Endodermal cell (in vitro differentiated cells): Measurements from ENCODE around the gene BEND6. TPM values are rescaled to one million over a fixed set of nuclear protein-coding genes. Genes with fewer than 3 reads are reported as not detected.

Source experiments
- DNase-seq: peaks from one replicate; pipeline ENCODE4 v3.0.0-alpha.2; 2017
- H3K27ac ChIP-seq: 2 replicates; pipeline ENCODE4 v1.5.1; 2013; ENCODE audit warnings: mild to moderate bottlenecking, low read depth, low read length, moderate library complexity
- H3K27me3 ChIP-seq: 2 replicates; pipeline ENCODE4 v1.6.1; 2013; ENCODE audit warnings: mild to moderate bottlenecking, low read length, moderate library complexity; ENCODE audit not compliant: insufficient read depth, control insufficient read depth, poor library complexity, severe bottlenecking
- H3K36me3 ChIP-seq: 2 replicates; pipeline ENCODE4 v1.7.0; 2013; ENCODE audit warnings: mild to moderate bottlenecking, low read length, moderate library complexity; ENCODE audit not compliant: control insufficient read depth, insufficient read depth
- H3K4me1 ChIP-seq: one replicate; pipeline ENCODE4 v1.7.0; 2013; ENCODE audit warnings: low read length; ENCODE audit not compliant: control insufficient read depth, insufficient read depth
- H3K4me3 ChIP-seq: 2 replicates; pipeline ENCODE4 v1.5.1; 2013; ENCODE audit warnings: mild to moderate bottlenecking, low read length, moderate library complexity
- H3K9ac ChIP-seq: 2 replicates; pipeline ENCODE4 v1.6.1; 2013; ENCODE audit warnings: mild to moderate bottlenecking, low read length, moderate library complexity; ENCODE audit not compliant: poor library complexity, severe bottlenecking; ENCODE audit errors: extremely low read depth
- H3K9me3 ChIP-seq: 2 replicates; pipeline ENCODE4 v1.6.1; 2013; ENCODE audit warnings: mild to moderate bottlenecking, low read length, moderate library complexity; ENCODE audit not compliant: control insufficient read depth
- H3K27ac Mint-ChIP-seq: 2 replicates; pipeline ENCODE4 v1.8.0; 2020; ENCODE audit warnings: mixed read lengths
- H3K27me3 Mint-ChIP-seq: 2 replicates; pipeline ENCODE4 v1.8.0; 2021; ENCODE audit warnings: mild to moderate bottlenecking, mixed read lengths; ENCODE audit not compliant: insufficient read depth
- H3K36me3 Mint-ChIP-seq: 2 replicates; pipeline ENCODE4 v1.8.0; 2020; ENCODE audit warnings: low read depth, mixed read lengths
- H3K4me1 Mint-ChIP-seq: 2 replicates; pipeline ENCODE4 v1.8.0; 2020; ENCODE audit warnings: mixed read lengths
- H3K4me3 Mint-ChIP-seq: 2 replicates; pipeline ENCODE4 v1.8.0; 2020; ENCODE audit warnings: mild to moderate bottlenecking, moderate library complexity, mixed read lengths
- H3K9me3 Mint-ChIP-seq: 2 replicates; pipeline ENCODE4 v1.8.0; 2020; ENCODE audit warnings: mild to moderate bottlenecking, mixed read lengths
- WGBS, 2 experiments: methylation state at CpG; one replicate each; pipeline versions ENCODE4 v1.1.5 to v1.1.7; 2013; ENCODE audit warnings: missing lambda C conversion rate in 2 of 2, mixed read lengths in 1 of 2; ENCODE audit not compliant: insufficient coverage in 1 of 2, insufficient read length in 1 of 2; 5-methylcytosine and 5-hydroxymethylcytosine counted together
- total RNA-seq, 2 donors: library from RNA; stranded (reverse); fragmentation: NEBNext Ultra II Directional in 1 of 2; extraction: Animal tissue kit (Norgen Biotek cat#: 25700) in 1 of 2; gene quantifications; 2 replicates in 1 of 2; 3 replicates in 1 of 2; pipeline ENCODE4 v1.2.1, GENCODE V29; 2021
- TF ChIP-seq, protein P1 (sequence below): fragments of 200-600 bp; sonication (generic); conservative IDR thresholded peaks from 2 replicates; pipeline ENCODE4 v1.5.0; 2021; ENCODE audit warnings: antibody characterized with exemption, mild to moderate bottlenecking

The BEND6 gene
- total RNA-seq, 2 donors from 2014 or later = 0.57 to 0.95 TPM

DNA sequence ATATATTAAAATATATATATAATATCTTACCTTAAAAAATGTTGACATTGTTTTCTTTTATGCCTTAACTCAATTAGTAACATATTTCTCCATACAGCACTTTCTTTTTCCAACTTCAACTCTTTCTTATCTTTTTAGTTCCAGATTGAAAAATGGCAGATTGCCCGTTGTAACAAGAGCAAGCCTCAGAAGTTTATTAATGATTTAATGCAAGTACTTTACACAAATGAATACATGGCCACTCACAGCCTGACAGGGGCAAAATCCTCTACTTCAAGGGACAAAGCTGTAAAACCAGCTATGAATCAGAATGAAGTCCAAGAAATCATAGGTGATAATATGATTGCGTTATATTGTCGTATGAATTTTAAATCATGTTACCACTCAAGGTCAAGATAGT is 62.2 kb downstream of the BEND6 start:
- Mint-ChIP-seq H3K9me3 (no peaks in the 10 kb centered on the region), H3K4me1 (no peaks in the 10 kb centered on the region), H3K27ac (no peak overlapping the region), H3K36me3 (no peaks in the 10 kb centered on the region), H3K4me3 (no peak overlapping the region), H3K27me3 (no peaks in the 10 kb centered on the region)
- H3K9ac ChIP-seq = no peak overlapping the region
- WGBS, 2 experiments = 93 to 96% methylated on average over 2 to 3 of the region's 3 CpGs
- no peaks in the 10 kb centered on the region for H3K9me3 ChIP-seq
- no peak overlapping the region for H3K4me3 ChIP-seq
- no peak overlapping the region for H3K27ac ChIP-seq
- no peaks in the 10 kb centered on the region for H3K36me3 ChIP-seq
- H3K4me1 ChIP-seq = no peaks in the 10 kb centered on the region
- no peak for DNase-seq
- TF ChIP-seq, protein P1, sequence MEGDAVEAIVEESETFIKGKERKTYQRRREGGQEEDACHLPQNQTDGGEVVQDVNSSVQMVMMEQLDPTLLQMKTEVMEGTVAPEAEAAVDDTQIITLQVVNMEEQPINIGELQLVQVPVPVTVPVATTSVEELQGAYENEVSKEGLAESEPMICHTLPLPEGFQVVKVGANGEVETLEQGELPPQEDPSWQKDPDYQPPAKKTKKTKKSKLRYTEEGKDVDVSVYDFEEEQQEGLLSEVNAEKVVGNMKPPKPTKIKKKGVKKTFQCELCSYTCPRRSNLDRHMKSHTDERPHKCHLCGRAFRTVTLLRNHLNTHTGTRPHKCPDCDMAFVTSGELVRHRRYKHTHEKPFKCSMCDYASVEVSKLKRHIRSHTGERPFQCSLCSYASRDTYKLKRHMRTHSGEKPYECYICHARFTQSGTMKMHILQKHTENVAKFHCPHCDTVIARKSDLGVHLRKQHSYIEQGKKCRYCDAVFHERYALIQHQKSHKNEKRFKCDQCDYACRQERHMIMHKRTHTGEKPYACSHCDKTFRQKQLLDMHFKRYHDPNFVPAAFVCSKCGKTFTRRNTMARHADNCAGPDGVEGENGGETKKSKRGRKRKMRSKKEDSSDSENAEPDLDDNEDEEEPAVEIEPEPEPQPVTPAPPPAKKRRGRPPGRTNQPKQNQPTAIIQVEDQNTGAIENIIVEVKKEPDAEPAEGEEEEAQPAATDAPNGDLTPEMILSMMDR = no peak
- no peaks in the 10 kb centered on the region for H3K27me3 ChIP-seq

DNA sequence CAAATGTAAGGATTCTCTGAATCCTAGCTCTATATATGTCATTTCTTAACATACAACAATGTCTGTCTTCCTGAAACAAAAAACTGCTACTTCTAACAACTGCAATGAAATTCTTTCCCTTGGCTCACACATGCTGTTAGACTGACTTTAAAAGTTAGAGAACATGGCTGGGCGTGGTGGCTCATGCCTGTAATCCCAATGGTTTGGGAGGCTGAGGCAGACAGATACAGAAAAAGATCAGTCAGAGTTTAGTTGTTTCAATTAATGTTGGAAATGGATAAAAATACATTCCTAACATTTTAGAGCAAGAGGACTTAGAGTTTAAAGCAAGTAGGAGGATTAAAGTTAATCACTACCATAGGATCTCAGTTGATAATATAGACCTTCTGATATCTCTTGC is 62.9 kb downstream of the BEND6 start:
- H3K9me3 Mint-ChIP-seq = no peaks in the 10 kb centered on the region
- H3K27ac ChIP-seq = no peak overlapping the region
- DNase-seq = no peak
- no peaks in the 10 kb centered on the region for H3K27me3 Mint-ChIP-seq
- no peak overlapping the region for H3K4me3 ChIP-seq
- no peaks in the 10 kb centered on the region for H3K4me1 Mint-ChIP-seq
- no peaks in the 10 kb centered on the region for H3K36me3 ChIP-seq
- no peaks in the 10 kb centered on the region for H3K36me3 Mint-ChIP-seq
- H3K4me3 Mint-ChIP-seq = no peak overlapping the region
- H3K9me3 ChIP-seq = no peaks in the 10 kb centered on the region
- 86% methylated on average over 1 of the region's 1 CpG; no CpG with 5 or more reads in 1 of the 2 experiments for WGBS, 2 experiments
- TF ChIP-seq, protein P1 = no peak
- no peak overlapping the region for H3K9ac ChIP-seq
- H3K27me3 ChIP-seq = no peaks in the 10 kb centered on the region
- H3K27ac Mint-ChIP-seq = no peak overlapping the region
- no peaks in the 10 kb centered on the region for H3K4me1 ChIP-seq

DNA sequence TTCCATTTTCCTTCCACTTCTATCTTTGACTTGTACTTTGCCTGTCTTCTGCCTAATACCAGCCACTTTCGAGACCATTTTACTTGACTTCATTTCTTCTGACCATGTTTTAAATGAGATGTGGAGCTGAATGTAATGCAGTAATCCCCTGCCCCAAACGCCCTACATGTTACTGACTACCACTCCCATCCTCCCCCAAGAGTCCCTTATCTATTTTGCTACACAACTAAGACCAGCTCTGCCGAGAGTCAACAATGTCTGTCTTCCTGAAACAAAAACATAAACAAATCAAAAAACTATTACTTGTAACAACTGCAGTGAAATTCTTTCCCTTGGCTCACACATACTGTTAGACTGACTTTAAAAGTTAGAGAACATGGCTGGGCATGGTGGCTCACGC is 64.5 kb downstream of the BEND6 start:
- Mint-ChIP-seq H3K27ac (no peak overlapping the region), H3K4me1 (no peaks in the 10 kb centered on the region), H3K9me3 (peaks cover 1% of the 10 kb centered on the region), H3K36me3 (no peaks in the 10 kb centered on the region), H3K4me3 (no peak overlapping the region), H3K27me3 (peaks cover under 1% of the 10 kb centered on the region)
- no peak for DNase-seq
- H3K27me3 ChIP-seq = no peaks in the 10 kb centered on the region
- H3K9me3 ChIP-seq = peaks cover 16% of the 10 kb centered on the region
- TF ChIP-seq, protein P1 = no peak
- whole genome bisulfite sequencing, 2 experiments = 94% methylated on average over 4 of the region's 4 CpGs; no CpG with 5 or more reads in 1 of the 2 experiments
- no peak overlapping the region for H3K9ac ChIP-seq
- H3K36me3 ChIP-seq = no peaks in the 10 kb centered on the region
- H3K27ac ChIP-seq = no peak overlapping the region
- no peaks in the 10 kb centered on the region for H3K4me1 ChIP-seq
- H3K4me3 ChIP-seq = no peak overlapping the region
